Gastrocnemius medialis (tissue), 4 donors: ENCODE data around the gene SH3GL2. TPM values are rescaled to one million over a fixed set of nuclear protein-coding genes. Genes with fewer than 3 reads are reported as not detected.

Experiments used
- ATAC-seq, 2 donors: fragments of 150-250 bp; one replicate each; pipeline ENCODE4 v1.9.1; 2016
- DNase-seq, 2 donors: peaks; one replicate each; pipeline ENCODE4 v3.0.0-alpha.2; 2019
- H3K27ac ChIP-seq, 4 donors: fragments of 200-600 bp; sonication (generic); 1 replicate in 1 of 4; 2 replicates in 3 of 4; pipeline ENCODE4 v1.5.1; 2016 to 2018; ENCODE audit warnings: mild to moderate bottlenecking in 2 of 4, moderate library complexity in 1 of 4
- H3K27me3 ChIP-seq, 3 donors: fragments of 200-600 bp; sonication (generic) in 2 of 3; 1 replicate in 1 of 3; 2 replicates in 2 of 3; pipeline versions ENCODE4 v1.5.1 to v1.6.0; 2016 to 2019; ENCODE audit warnings: mild to moderate bottlenecking in 1 of 3, moderate library complexity in 1 of 3
- H3K36me3 ChIP-seq, 2 donors: fragments of 200-600 bp; sonication (generic) in 1 of 2; one replicate each; pipeline ENCODE4 v1.5.1; 2017 to 2018
- H3K4me1 ChIP-seq, 2 donors: fragments of 200-600 bp; sonication (generic) in 1 of 2; one replicate each; pipeline ENCODE4 v1.5.1; 2016 to 2017; ENCODE audit warnings: mild to moderate bottlenecking in 2 of 2
- H3K4me3 ChIP-seq, 4 donors: fragments of 200-600 bp; sonication (generic) in 3 of 4; 1 replicate in 1 of 4; 2 replicates in 3 of 4; pipeline ENCODE4 v1.5.1; 2016 to 2019; ENCODE audit warnings: mild to moderate bottlenecking in 2 of 4
- H3K9me3 ChIP-seq, 3 donors: fragments of 200-600 bp; sonication (generic) in 2 of 3; 1 replicate in 1 of 3; 2 replicates in 2 of 3; pipeline ENCODE4 v1.5.1; 2016 to 2019
- CTCF ChIP-seq, 5 experiments: fragments of 450-650 bp in 3 of 5; fragments of 200-600 bp in 2 of 5; sonication (generic) in 2 of 5; IDR thresholded peaks in 4 of 5; conservative IDR thresholded peaks in 1 of 5; 1 replicate in 4 of 5; 2 replicates in 1 of 5; pipeline ENCODE4 v1.5.1; 2016 to 2019; ENCODE audit warnings: antibody characterized with exemption in 5 of 5, mild to moderate bottlenecking in 3 of 5, moderate library complexity in 3 of 5
- POLR2A ChIP-seq, 2 donors: fragments of 450-650 bp; IDR thresholded peaks; one replicate each; pipeline ENCODE4 v1.6.1; 2017; ENCODE audit warnings: antibody characterized with exemption in 2 of 2, mild to moderate bottlenecking in 2 of 2, moderate library complexity in 2 of 2
- in situ Hi-C, 4 donors: fragments of 200-750 bp; cut with MboI; loops; one replicate each; pipeline versions ENCODE4 v1.15.0 to v1.8.0; 2017; ENCODE audit warnings: low sequenced_read_pairs in 4 of 4
- intact Hi-C: fragments of 100-400 bp; cut with DNase I; formaldehyde crosslinking; loops from one replicate; pipeline ENCODE4 v1.15.1; 2023; ENCODE audit warnings: low total_unique reads
- total RNA-seq, 4 donors: library from RNA; depleted of rRNA; stranded (reverse); fragments of >200 nt; gene quantifications; one replicate each; pipeline versions ENCODE4 v1.1.0 to v1.2.3, GENCODE V29; 2016

SH3GL2 gene
- total RNA-seq, 4 donors from 2014 or later: not detected

- Histone ChIP-seq H3K4me3 (no peak overlapping the region), H3K4me1 (no peaks in the 10 kb centered on the region), H3K36me3 (no peaks in the 10 kb centered on the region), H3K9me3 (no peaks in the 10 kb centered on the region), H3K27me3 (peaks cover under 1 to 6% (median 2%) of the 10 kb centered on the region in 3 donors), H3K27ac (no peak overlapping the region)
- no peak for DNase-seq
- in situ Hi-C loops (no loop called here), intact Hi-C loops (no loop called here)
- no peak for TF ChIP-seq POLR2A (IDR thresholded peaks at IDR 0.05)
- no peak for TF ChIP-seq CTCF (IDR thresholded peaks at IDR 0.05 in 4 of 5, conservative IDR thresholded peaks at IDR 0.05 in 1 of 5)
- ATAC-seq: no peak
These were observed 7.0 kb upstream of the SH3GL2 start for GRCh38 chr9:17571825-17572224.

GRCh38 chr9:17574342-17574741, 4.5 kb upstream of the SH3GL2 start:
- Histone ChIP-seq H3K27ac (no peak overlapping the region), H3K36me3 (no peaks in the 10 kb centered on the region), H3K4me1 (peaks cover 0 to 6% of the 10 kb centered on the region in 2 donors), H3K4me3 (no peak overlapping the region), H3K9me3 (no peaks in the 10 kb centered on the region), H3K27me3 (peaks cover 15 to 28% (median 19%) of the 10 kb centered on the region in 3 donors)
- ATAC-seq: no peak
- no peak for DNase-seq
- intact Hi-C loops: no loop called here
- in situ Hi-C loops: no loop called here
- no peak for TF ChIP-seq CTCF (IDR thresholded peaks at IDR 0.05 in 4 of 5, conservative IDR thresholded peaks at IDR 0.05 in 1 of 5)
- no peak for TF ChIP-seq POLR2A (IDR thresholded peaks at IDR 0.05)

DNA sequence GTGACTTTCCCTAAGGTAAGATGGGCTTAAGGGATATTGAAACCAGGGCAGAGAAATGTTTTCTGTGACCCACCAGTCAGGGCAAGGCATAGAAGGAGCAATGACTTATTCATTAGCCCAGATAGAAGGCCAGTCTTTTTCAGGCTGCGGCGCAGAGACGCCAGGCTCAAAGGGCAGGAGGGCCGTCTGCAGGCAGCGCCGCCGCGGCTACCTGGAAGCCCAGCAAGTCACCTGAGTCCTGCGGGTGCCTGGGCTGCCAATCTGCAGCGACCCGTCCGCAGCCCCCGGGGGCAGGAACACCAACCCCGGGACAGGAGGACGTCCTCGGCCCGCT, 322 bp upstream of the SH3GL2 start:
- intact Hi-C loops: no loop called here
- H3K27me3 ChIP-seq: peaks cover 27 to 51% (median 28%) of the 10 kb centered on the region in 3 donors

DNA sequence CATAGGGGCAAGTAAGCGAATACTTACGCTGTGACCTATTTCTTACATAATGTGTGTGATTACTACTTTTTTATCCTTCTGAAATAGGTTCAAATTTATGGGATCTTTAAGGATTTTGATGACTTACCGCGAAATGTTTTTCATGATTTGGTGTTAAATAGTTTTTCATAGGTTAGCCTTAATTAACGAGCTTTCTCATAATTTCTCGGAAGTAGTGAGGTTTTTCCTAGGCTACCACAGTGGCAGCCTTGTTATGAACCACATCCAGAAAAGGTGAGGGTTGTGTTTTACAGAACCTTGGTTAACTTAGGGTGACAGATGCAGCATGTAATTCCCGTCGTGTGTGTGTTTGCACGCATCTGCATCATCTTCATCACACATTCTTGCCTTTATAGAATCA, 1.3 kb downstream of the SH3GL2 start:
- DNase-seq (no peak), ATAC-seq (no peak)
- Histone ChIP-seq H3K36me3 (no peaks in the 10 kb centered on the region), H3K27me3 (peaks cover 27 to 51% (median 28%) of the 10 kb centered on the region in 3 donors), H3K4me3 (no peak overlapping the region), H3K27ac (no peak overlapping the region), H3K4me1 (peaks cover 0 to 6% of the 10 kb centered on the region in 2 donors), H3K9me3 (no peaks in the 10 kb centered on the region)
- intact Hi-C loops: no loop called here
- in situ Hi-C loops: no loop called here
- no peak for TF ChIP-seq POLR2A (IDR thresholded peaks at IDR 0.05)
- no peak for TF ChIP-seq CTCF (IDR thresholded peaks at IDR 0.05 in 4 of 5, conservative IDR thresholded peaks at IDR 0.05 in 1 of 5)

More for the DNA sequence above, 322 bp upstream of the SH3GL2 start:
- Histone ChIP-seq H3K4me3 (peak overlapping the region; percentile 17 to 32 (median 32)), H3K36me3 (no peaks in the 10 kb centered on the region), H3K4me1 (peaks cover 0 to 6% of the 10 kb centered on the region in 2 donors), H3K27ac (no peak overlapping the region), H3K9me3 (no peaks in the 10 kb centered on the region)
- ATAC-seq (no peak), DNase-seq (no peak)
- TF ChIP-seq POLR2A (IDR thresholded peaks at IDR 0.05): no peak
- no peak for TF ChIP-seq CTCF (IDR thresholded peaks at IDR 0.05 in 4 of 5, conservative IDR thresholded peaks at IDR 0.05 in 1 of 5)
- in situ Hi-C loops: no loop called here

GRCh38 chr9:17587113-17587512, 8.2 kb downstream of the SH3GL2 start:
- Histone ChIP-seq H3K4me3 (no peak overlapping the region), H3K36me3 (no peaks in the 10 kb centered on the region), H3K27me3 (peaks cover 0 to 4% (median 0%) of the 10 kb centered on the region in 3 donors), H3K4me1 (no peaks in the 10 kb centered on the region), H3K27ac (no peak overlapping the region), H3K9me3 (no peaks in the 10 kb centered on the region)
- in situ Hi-C loops: no loop called here
- DNase-seq (no peak), ATAC-seq (no peak)
- no peak for TF ChIP-seq CTCF (IDR thresholded peaks at IDR 0.05 in 4 of 5, conservative IDR thresholded peaks at IDR 0.05 in 1 of 5)
- no peak for TF ChIP-seq POLR2A (IDR thresholded peaks at IDR 0.05)
- intact Hi-C loops: no loop called here
